GM19043 (cell line): Measurements from ENCODE around the gene KSR2.

Source experiments
- ATAC-seq: cut with Tn5 transposase; IDR thresholded peaks from one replicate; pipeline ENCODE4 v1.9.1; 2021; ENCODE audit warnings: low read depth; ENCODE audit not compliant: unreplicated experiment

The KSR2 gene

GRCh38 chr12:117968151-117968789 is 520 bp downstream of the KSR2 start:
- ATAC-seq, result no peak

- ATAC-seq, result no peak
These were observed 1.3 kb downstream of the KSR2 start for GRCh38 chr12:117967512-117967911.

GRCh38 chr12:117967043-117967442 is 1.7 kb downstream of the KSR2 start:
- ATAC-seq, result no peak

- ATAC-seq, result no peak
These were observed 2.3 kb downstream of the KSR2 start for GRCh38 chr12:117966511-117966910.

- no peak for ATAC-seq
These were observed 5.0 kb downstream of the KSR2 start for GRCh38 chr12:117963836-117964235.

- no peak for ATAC-seq
These were observed 31.9 kb downstream of the KSR2 start for GRCh38 chr12:117936722-117937484.

- no peak for ATAC-seq
These were observed 35.2 kb downstream of the KSR2 start for GRCh38 chr12:117933545-117933944.

GRCh38 chr12:117926391-117926899 is 42.3 kb downstream of the KSR2 start:
- ATAC-seq, result no peak

- no peak for ATAC-seq
These were observed 46.6 kb downstream of the KSR2 start for GRCh38 chr12:117921929-117922777.

GRCh38 chr12:117919479-117919878 is 49.3 kb downstream of the KSR2 start:
- ATAC-seq, result no peak

- ATAC-seq, result no peak
These were observed 54.1 kb downstream of the KSR2 start for GRCh38 chr12:117914686-117915085.

GRCh38 chr12:117912756-117913155 is 56.0 kb downstream of the KSR2 start:
- no peak for ATAC-seq

- ATAC-seq, result no peak
These were observed 60.4 kb downstream of the KSR2 start for GRCh38 chr12:117908411-117908810.

GRCh38 chr12:117907108-117907689 is 61.6 kb downstream of the KSR2 start:
- no peak for ATAC-seq

GRCh38 chr12:117904051-117904450 is 64.7 kb downstream of the KSR2 start:
- no peak for ATAC-seq

GRCh38 chr12:117903110-117903840 is 65.5 kb downstream of the KSR2 start:
- no peak for ATAC-seq

- no peak for ATAC-seq
These were observed 67.2 kb downstream of the KSR2 start for GRCh38 chr12:117901631-117902030.

GRCh38 chr12:117900561-117900960 is 68.2 kb downstream of the KSR2 start:
- no peak for ATAC-seq

GRCh38 chr12:117897372-117898161 is 71.2 kb downstream of the KSR2 start:
- ATAC-seq, result no peak
